Duodenal mucosa (tissue), 2 donors: ENCODE data around the gene LSR.
A peak's percentile ranks its signal among the peaks of the same experiment; 100 is the strongest.

ENCODE experiments used
- H3K27ac ChIP-seq: one replicate; pipeline ENCODE4 v1.7.0; 2013; ENCODE audit warnings: low read depth, low read length
- H3K27me3 ChIP-seq, 2 donors: one replicate each; pipeline ENCODE4 v1.7.0; 2013; ENCODE audit warnings: low read length in 2 of 2, control low read depth in 1 of 2; ENCODE audit not compliant: insufficient read depth in 2 of 2, control insufficient read depth in 1 of 2
- H3K36me3 ChIP-seq, 2 donors: one replicate each; pipeline ENCODE4 v1.7.0; 2013; ENCODE audit warnings: low read length in 2 of 2, control low read depth in 1 of 2; ENCODE audit not compliant: insufficient read depth in 2 of 2, control insufficient read depth in 1 of 2
- H3K4me1 ChIP-seq, 2 donors: one replicate each; pipeline ENCODE4 v1.7.0; 2013; ENCODE audit warnings: low read length in 2 of 2, control low read depth in 1 of 2; ENCODE audit not compliant: insufficient read depth in 2 of 2, control insufficient read depth in 1 of 2
- H3K4me3 ChIP-seq, 2 donors: one replicate each; pipeline ENCODE4 v1.7.0; 2013; ENCODE audit warnings: low read length in 2 of 2, low read depth in 1 of 2
- H3K9ac ChIP-seq, 2 donors: one replicate each; pipeline ENCODE4 v1.7.0; 2013; ENCODE audit warnings: low read length in 2 of 2, low read depth in 1 of 2
- H3K9me3 ChIP-seq, 2 donors: one replicate each; pipeline ENCODE4 v1.7.0; 2013; ENCODE audit warnings: low read length in 2 of 2, control low read depth in 1 of 2; ENCODE audit not compliant: control insufficient read depth in 1 of 2

Gene LSR

GRCh38 chr19:35267818-35268535, 19.2 kb downstream of the LSR start:
- Histone ChIP-seq H3K9me3 (no peaks in the 10 kb centered on the region), H3K4me1 (peaks cover 11 to 32% of the 10 kb centered on the region in 2 donors), H3K27ac (peak overlapping the region; percentile 66), H3K27me3 (no peaks in the 10 kb centered on the region), H3K4me3 (peak overlapping the region; percentile 73 to 76), H3K9ac (peak overlapping the region; percentile 75 to 76), H3K36me3 (peaks cover 13 to 52% of the 10 kb centered on the region in 2 donors)

- Histone ChIP-seq H3K4me1 (peaks cover 11 to 37% of the 10 kb centered on the region in 2 donors), H3K9ac (peak within 1 kb of the TSS; percentile 75 to 76), H3K27me3 (no peaks in the 10 kb centered on the region), H3K36me3 (peaks cover 13 to 56% of the 10 kb centered on the region in 2 donors), H3K9me3 (no peaks in the 10 kb centered on the region), H3K4me3 (peak within 1 kb of the TSS; percentile 73 to 76), H3K27ac (peak within 1 kb of the TSS; percentile 87)
Observed at GRCh38 chr19:35268536-35269437, 20.0 kb downstream of the LSR start, which contains the start of gene USF2. USF2 (plus strand) TSS chr19:35268962; CDS start chr19:35269102, 140 bp downstream.

- no peaks in the 10 kb centered on the region for H3K27me3 ChIP-seq
- peak overlapping the region; percentile 87 for H3K27ac ChIP-seq
- H3K9me3 ChIP-seq, result no peaks in the 10 kb centered on the region
- peak overlapping the region; percentile 61 to 70 for H3K4me3 ChIP-seq
- H3K4me1 ChIP-seq, result peaks cover 11 to 37% of the 10 kb centered on the region in 2 donors
- peaks cover 17 to 59% of the 10 kb centered on the region in 2 donors for H3K36me3 ChIP-seq
- peak overlapping the region; percentile 32 to 63 for H3K9ac ChIP-seq
Observed at GRCh38 chr19:35269438-35270117, 20.8 kb downstream of the LSR start.

GRCh38 chr19:35270381-35270811, 21.6 kb downstream of the LSR start:
- H3K4me1 ChIP-seq, result peaks cover 11 to 37% of the 10 kb centered on the region in 2 donors
- no peak overlapping the region for H3K9ac ChIP-seq
- H3K9me3 ChIP-seq, result no peaks in the 10 kb centered on the region
- H3K27ac ChIP-seq, result no peak overlapping the region
- no peaks in the 10 kb centered on the region for H3K27me3 ChIP-seq
- peak overlapping the region in 1 of 2 donors; percentile 61 for H3K4me3 ChIP-seq
- H3K36me3 ChIP-seq, result peaks cover 17 to 56% of the 10 kb centered on the region in 2 donors

GRCh38 chr19:35271546-35271945, 22.7 kb downstream of the LSR start:
- H3K4me1 ChIP-seq, result peaks cover 11 to 34% of the 10 kb centered on the region in 2 donors
- H3K36me3 ChIP-seq, result peaks cover 20 to 61% of the 10 kb centered on the region in 2 donors
- no peaks in the 10 kb centered on the region for H3K9me3 ChIP-seq
- H3K4me3 ChIP-seq, result no peak overlapping the region
- H3K27me3 ChIP-seq, result no peaks in the 10 kb centered on the region
- no peak overlapping the region for H3K27ac ChIP-seq
- no peak overlapping the region for H3K9ac ChIP-seq

GRCh38 chr19:35272122-35272719, 23.4 kb downstream of the LSR start:
- H3K27ac ChIP-seq, result no peak overlapping the region
- H3K36me3 ChIP-seq, result peaks cover 20 to 67% of the 10 kb centered on the region in 2 donors
- peaks cover 6 to 27% of the 10 kb centered on the region in 2 donors for H3K4me1 ChIP-seq
- no peaks in the 10 kb centered on the region for H3K9me3 ChIP-seq
- no peaks in the 10 kb centered on the region for H3K27me3 ChIP-seq
- no peak overlapping the region for H3K4me3 ChIP-seq
- no peak overlapping the region for H3K9ac ChIP-seq

- Histone ChIP-seq H3K36me3 (peaks cover 20 to 72% of the 10 kb centered on the region in 2 donors), H3K4me1 (peaks cover 6 to 25% of the 10 kb centered on the region in 2 donors), H3K27ac (no peak overlapping the region), H3K9me3 (no peaks in the 10 kb centered on the region), H3K9ac (no peak overlapping the region), H3K27me3 (no peaks in the 10 kb centered on the region), H3K4me3 (no peak overlapping the region)
Observed at GRCh38 chr19:35272954-35273649, 24.3 kb downstream of the LSR start.

GRCh38 chr19:35273686-35274259, 25.0 kb downstream of the LSR start:
- Histone ChIP-seq H3K27ac (no peak overlapping the region), H3K4me1 (peaks cover 6 to 25% of the 10 kb centered on the region in 2 donors), H3K9me3 (no peaks in the 10 kb centered on the region), H3K4me3 (no peak overlapping the region), H3K27me3 (no peaks in the 10 kb centered on the region), H3K9ac (no peak overlapping the region), H3K36me3 (peaks cover 20 to 78% of the 10 kb centered on the region in 2 donors)

GRCh38 chr19:35274323-35274722, 25.5 kb downstream of the LSR start:
- H3K9me3 ChIP-seq, result no peaks in the 10 kb centered on the region

More at GRCh38 chr19:35274323-35274722, 25.5 kb downstream of the LSR start:
- H3K4me1 ChIP-seq, result peaks cover 6 to 25% of the 10 kb centered on the region in 2 donors
- no peak overlapping the region for H3K9ac ChIP-seq
- no peaks in the 10 kb centered on the region for H3K27me3 ChIP-seq
- no peak overlapping the region for H3K27ac ChIP-seq
- H3K36me3 ChIP-seq, result peaks cover 20 to 81% of the 10 kb centered on the region in 2 donors
- no peak overlapping the region for H3K4me3 ChIP-seq
